ENCODE results near the gene HAAO. TPM values are rescaled to one million over a fixed set of nuclear protein-coding genes. Genes with fewer than 3 reads are reported as not detected.

Gene HAAO
- total RNA-seq: 2.8 TPM
- long read RNA-seq, transcript HAAO-201 (10 exons, 1,265 nt): major isoform, 6 of 17 reads
- long read RNA-seq, partial matches to known transcripts: 0 of 17 reads
- long read RNA-seq, other reads (novel, unspliced or antisense): 7 of 17 reads

DNA sequence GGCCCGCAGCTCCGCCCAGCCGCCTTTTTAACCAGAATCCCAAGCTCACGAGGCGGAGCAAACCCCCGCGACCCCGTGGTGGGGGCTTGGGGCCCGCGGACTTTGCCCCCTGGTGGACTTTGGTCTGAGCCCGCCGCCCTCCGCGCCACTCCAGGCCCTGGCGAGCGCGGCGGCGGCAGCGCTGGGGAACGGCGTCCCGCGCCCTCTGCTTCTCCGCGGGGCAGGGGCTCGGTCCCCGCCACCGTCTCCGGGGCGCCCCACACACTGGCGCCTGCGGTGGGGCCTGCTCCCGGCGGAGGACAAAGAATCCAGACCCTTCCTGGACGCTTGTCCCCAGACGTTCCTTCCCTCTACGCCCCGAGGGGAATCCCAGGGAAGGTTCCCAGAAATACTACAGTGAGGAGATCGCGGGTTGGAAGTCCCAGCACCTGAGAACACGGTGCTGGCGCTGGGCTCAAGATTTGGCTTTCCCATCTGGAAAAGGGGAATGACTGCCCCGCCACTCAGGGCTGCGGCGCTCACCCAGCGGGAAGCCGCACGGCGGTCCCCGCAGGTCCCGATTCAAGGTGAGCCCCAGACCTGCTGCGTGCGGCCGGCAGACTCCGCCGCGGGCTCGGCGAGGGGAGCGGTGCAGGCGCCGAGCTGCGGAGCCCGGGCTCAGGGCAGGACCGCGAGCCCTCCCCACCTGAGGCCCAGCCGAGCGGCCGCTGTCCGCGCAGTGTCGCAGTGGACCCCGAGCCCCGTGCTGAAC lies at the start of gene HAAO:
TSS of gene HAAO (minus strand) at position 1 of the 751 bp plus-strand sequence. CDS start 47 bp downstream, outside the sequence.
- peak; percentile 92 for DNase-seq (ENCODE audit: low spot score)

DNA sequence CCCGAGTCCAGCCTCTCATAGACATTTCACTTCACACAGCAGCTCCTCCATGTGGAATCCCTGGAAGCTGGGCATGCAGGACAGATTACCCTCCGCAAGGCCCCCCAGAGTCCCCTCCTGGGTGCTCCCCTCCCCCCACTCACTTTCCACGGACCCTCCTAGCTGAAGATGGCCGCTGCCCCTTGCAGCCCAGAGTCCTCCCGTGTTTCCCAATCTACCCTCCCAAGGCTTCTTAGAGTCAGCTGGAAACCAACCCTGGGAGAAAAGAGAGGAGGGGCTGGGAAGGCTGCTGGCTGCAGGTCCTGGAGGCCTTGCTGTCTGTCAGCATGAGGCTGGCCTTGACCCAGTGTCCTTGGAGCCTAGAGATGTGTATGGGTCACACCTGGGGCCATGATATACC lies 49.0 kb upstream of the HAAO start:
- DNase-seq (ENCODE audit: low spot score): peak; percentile 45

- peak; percentile 82 for DNase-seq (ENCODE audit: low spot score)
These were observed 48.4 kb upstream of the HAAO start for GRCh38 chr2:42840760-42841159.

- peak; percentile 69 for DNase-seq (ENCODE audit: low spot score)
These were observed 47.6 kb upstream of the HAAO start for GRCh38 chr2:42839809-42840501.

DNA sequence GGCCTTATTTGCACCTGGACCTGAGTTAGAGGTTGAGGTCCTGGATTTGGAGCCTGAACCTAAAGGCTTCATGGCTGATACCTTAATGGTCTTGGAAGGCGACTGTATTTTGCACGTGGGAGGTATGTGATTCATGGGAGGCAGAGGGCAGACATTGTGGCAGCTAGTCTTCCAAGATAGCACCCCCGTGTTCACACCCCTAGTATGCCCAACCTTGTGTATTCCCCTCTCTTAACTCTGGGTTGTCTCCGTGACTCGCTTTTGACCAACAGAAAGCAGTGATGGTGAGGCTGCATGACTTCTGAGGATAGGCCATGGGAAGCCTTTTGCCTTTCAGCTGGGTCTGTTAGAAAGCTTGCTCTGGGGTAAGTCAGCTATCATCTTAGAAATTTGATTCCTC lies 45.8 kb upstream of the HAAO start:
- peak; percentile 6 for DNase-seq (ENCODE audit: low spot score)

DNA sequence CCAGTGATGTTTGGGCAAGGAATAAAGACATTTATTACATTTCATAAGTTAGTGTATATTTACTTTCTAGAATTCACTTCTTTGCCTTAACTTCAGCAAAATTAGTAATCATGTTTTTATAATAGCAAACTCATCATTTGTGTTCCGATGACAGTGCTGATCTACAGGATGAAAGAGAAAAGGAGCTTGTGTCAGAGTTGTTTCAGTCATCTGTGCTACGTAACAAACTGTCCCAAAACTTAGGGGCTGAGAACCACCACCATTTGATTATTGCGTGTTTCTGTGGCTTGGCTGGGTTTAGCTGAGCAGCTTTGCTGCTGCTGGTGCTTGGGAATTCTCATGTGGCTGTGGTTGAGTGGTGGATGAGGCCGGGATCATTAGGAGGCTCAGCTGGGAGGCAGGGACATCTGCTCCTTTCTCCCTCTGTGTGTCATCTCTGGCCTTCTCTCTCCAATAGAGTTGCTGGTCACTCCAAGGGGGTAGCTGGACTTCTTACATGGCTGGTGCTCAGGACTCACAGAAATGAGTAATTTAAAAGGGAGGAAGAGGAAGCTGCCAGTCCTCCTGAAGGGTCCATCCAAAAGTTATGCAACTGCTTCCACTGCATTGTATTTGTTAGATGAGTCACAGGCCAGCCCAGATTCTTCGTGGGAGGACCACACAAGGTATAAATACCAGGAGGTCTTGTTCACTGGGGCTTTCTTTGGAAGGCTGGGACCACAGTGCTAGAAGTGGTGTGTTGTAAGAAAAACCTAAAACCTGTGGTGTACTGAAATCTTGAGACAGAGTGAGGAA lies 43.4 kb upstream of the HAAO start:
- DNase-seq (ENCODE audit: low spot score): peak; percentile 73

DNA sequence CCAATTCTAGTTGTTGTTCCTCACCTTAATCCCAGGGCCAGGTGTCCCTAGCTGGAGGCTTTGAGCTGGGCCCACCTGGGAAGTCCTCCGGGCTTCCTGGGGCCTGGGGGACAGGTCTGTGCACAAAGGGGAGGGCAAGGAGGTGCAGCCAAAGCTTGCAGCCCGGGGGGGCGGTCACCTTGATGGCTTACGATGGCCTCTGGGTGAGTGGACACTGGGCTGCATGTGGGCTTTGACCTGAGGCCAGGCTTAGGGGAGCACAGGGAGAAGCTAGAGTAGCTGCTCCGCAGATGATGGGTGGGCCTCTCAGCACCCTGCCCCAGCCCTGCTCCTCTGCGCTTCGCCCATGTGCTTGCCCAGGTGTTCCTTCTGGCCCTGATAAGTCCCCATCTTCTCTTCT lies 41.8 kb upstream of the HAAO start:
- peak; percentile 76 for DNase-seq (ENCODE audit: low spot score)

GRCh38 chr2:42832289-42832634 lies 39.9 kb upstream of the HAAO start:
- no peak for DNase-seq (ENCODE audit: low spot score)

GRCh38 chr2:42831575-42832288 lies 39.3 kb upstream of the HAAO start:
- peak; percentile 81 for DNase-seq (ENCODE audit: low spot score)

DNA sequence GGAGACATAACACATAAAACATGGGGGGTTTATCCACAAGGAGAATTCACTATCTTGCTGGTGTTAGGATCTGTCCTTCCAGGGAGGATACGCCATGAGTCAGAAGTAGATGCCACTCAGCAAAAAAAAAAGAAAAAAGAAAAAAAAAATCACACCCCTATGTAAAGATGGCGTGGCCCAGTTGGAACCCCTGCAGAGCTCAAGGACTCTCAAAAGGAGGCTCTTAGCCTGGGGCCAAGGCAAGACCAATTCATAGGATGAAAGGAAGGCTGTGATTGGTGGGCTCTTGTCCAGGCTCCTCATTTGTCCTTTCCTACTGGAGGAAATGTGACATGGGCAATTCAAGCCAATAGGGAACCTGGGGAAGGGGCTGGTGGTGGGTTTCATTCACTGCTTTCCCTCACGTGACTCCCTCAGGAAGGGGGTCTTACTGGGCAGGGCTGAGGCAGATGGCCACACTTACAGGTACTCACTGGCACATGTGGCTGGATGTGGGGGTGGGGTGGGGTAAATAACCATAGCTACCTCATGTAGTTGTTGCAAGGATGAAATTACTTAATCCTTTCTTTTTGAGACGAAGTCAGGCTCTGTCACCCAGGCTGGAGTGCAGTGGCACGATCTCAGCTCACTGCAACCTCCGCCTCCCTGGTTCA lies 38.7 kb upstream of the HAAO start:
- peak; percentile 39 for DNase-seq (ENCODE audit: low spot score)

GRCh38 chr2:42829671-42830440 lies 37.5 kb upstream of the HAAO start:
- DNase-seq (ENCODE audit: low spot score): peak; percentile 59

GRCh38 chr2:42828487-42829425 lies 36.4 kb upstream of the HAAO start:
- peak; percentile 92 for DNase-seq (ENCODE audit: low spot score)

GRCh38 chr2:42827647-42828486 lies 35.5 kb upstream of the HAAO start:
- DNase-seq (ENCODE audit: low spot score): peak; percentile 97

DNA sequence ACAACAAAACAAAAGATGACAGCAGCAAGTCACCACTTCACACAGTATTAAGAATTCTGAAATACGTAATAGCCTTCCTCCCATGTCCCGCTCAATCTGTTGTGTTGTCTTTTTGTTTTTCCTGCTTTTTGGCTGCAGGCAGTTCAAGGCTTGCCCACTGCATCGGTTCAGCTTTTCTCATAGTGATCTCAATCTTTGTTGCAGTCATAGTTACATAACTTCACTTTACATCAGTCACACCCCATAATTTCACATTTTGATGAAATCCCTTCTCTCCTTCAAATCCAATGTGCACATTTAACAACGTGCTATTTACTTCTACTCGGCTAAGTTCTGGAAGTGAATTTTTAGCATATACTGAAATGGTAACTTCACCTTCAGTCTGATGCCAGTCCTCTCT lies 33.8 kb upstream of the HAAO start:
- peak; percentile 2 for DNase-seq (ENCODE audit: low spot score)

DNA sequence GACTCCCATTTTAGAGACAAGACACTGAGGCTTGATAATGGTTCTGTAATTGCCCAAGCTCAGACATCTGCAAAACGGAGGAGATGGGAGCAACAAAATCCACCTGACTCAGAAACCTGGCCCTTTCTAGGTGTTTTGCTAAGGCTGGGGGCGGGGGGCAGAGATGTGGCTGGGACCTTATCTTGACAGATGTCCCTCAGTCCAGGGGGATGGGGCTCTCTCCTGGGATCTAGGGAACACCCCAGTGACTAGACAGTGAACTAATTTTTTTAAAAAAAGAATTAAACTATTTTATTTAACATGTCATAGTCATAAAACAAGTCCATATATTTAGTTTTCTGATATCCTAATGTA lies 32.0 kb upstream of the HAAO start:
- DNase-seq (ENCODE audit: low spot score): no peak

- DNase-seq (ENCODE audit: low spot score): no peak
These were observed 31.5 kb upstream of the HAAO start for GRCh38 chr2:42823744-42824453.

- DNase-seq (ENCODE audit: low spot score): no peak
These were observed 26.8 kb upstream of the HAAO start for GRCh38 chr2:42819160-42819559.

All from mesenteric fat pad (tissue), 1 donor.